Heart left ventricle (tissue), 13 donors: Measurements from ENCODE around the gene UNC93A.
"Not testable (repeated sequence)": the region's sequence is repeated elsewhere in the genome, so short reads cannot be mapped to it uniquely, and the experiment has no call there.

ENCODE experiments used
- CTCF ChIP-seq, 12 donors: fragments of 200-600 bp; sonication (generic) in 4 of 12; IDR thresholded peaks; one replicate each; pipeline versions ENCODE4 v1.5.0 to v1.8.0; 2018 to 2022; ENCODE audit warnings: antibody characterized with exemption in 12 of 12, mild to moderate bottlenecking in 5 of 12
- POLR2A ChIP-seq, 2 donors: fragments of 450-650 bp; IDR thresholded peaks; one replicate each; pipeline ENCODE4 v1.6.1; 2017; ENCODE audit warnings: antibody characterized with exemption in 2 of 2, mild to moderate bottlenecking in 2 of 2, moderate library complexity in 2 of 2
- donor health status: ischemic (EF 13 %, LVEDD 7.1; RV severe dilation, severe dysfunction).
- donor health status: DM: no; HTN: yes; CAD: no.
- donor health status: DM: no; HTN: no; CAD: no.
- donor health status: ischemic (EF 25% LVEDD 6.9; RV normal size, moderate dysfunction).
- donor health status: ischemic (EF 25% LVEDD 5.7; RV mildly dilated, moderate dysfunction).
- donor health status: ischemic (EF 35%, LVEDD 5.7; RV mildly dilated, moderate dysfunction).
- donor health status: nonischemic (EF 11% LVEDD 7.7; RV severe dilation, severe dysfunction).
- donor health status: DM: yes; HTN: yes; CAD: no.
- donor health status: PGD.
- donor health status: ischemic (EF 29% LVEDD 5.4; RV normal size, mild dysfunction).
- donor health status: nonischemic (EF 23%, LVEDD 6.1; RV moderate dilation, normal function).

GRCh38 chr6:167248878-167249455 is 42.1 kb upstream of the UNC93A start:
- not testable (repeated sequence) for TF ChIP-seq CTCF, POLR2A (IDR thresholded peaks at IDR 0.05)
